Activated CD8-positive, alpha-beta memory T cell treated with anti-CD3 and anti-CD28 coated beads, Interleukin-2, amount 50 U/mL, for 4 hours (primary cell): ENCODE measurements around the gene THY1.
"Not testable (repeated sequence)": the region's sequence is repeated elsewhere in the genome, so short reads cannot be mapped to it uniquely, and the experiment has no call there.

Source experiments
- DNase-seq: peaks from one replicate; pipeline ENCODE4 v3.0.0-alpha.2; 2020

The THY1 gene

GRCh38 chr11:119422809-119423508 is at the start of gene THY1:
THY1 (minus strand) TSS chr11:119423172; CDS start chr11:119420905, 2,267 bp downstream.
- no peak for DNase-seq

GRCh38 chr11:119472186-119472855 is 49.3 kb upstream of the THY1 start:
- DNase-seq, result no peak

GRCh38 chr11:119471329-119471728 is 48.4 kb upstream of the THY1 start:
- DNase-seq, result no peak

GRCh38 chr11:119470317-119471291 is 47.6 kb upstream of the THY1 start:
- no peak for DNase-seq

- no peak for DNase-seq
Observed at GRCh38 chr11:119469506-119469905, 46.5 kb upstream of the THY1 start.

- DNase-seq, result no peak
Observed at GRCh38 chr11:119468511-119468910, 45.5 kb upstream of the THY1 start.

GRCh38 chr11:119461229-119461963 is 38.4 kb upstream of the THY1 start:
- DNase-seq, result no peak

- no peak for DNase-seq
Observed at GRCh38 chr11:119460582-119460981, 37.6 kb upstream of the THY1 start.

GRCh38 chr11:119460097-119460496 is 37.1 kb upstream of the THY1 start:
- DNase-seq, result no peak

- DNase-seq, result no peak
Observed at GRCh38 chr11:119459293-119459976, 36.5 kb upstream of the THY1 start.

GRCh38 chr11:119455708-119456107 is 32.7 kb upstream of the THY1 start:
- DNase-seq, result not testable (repeated sequence)

- DNase-seq, result not testable (repeated sequence)
Observed at GRCh38 chr11:119455241-119455640, 32.3 kb upstream of the THY1 start.

GRCh38 chr11:119453881-119454280 is 30.9 kb upstream of the THY1 start:
- no peak for DNase-seq

GRCh38 chr11:119450590-119451326 is 27.8 kb upstream of the THY1 start:
- no peak for DNase-seq

GRCh38 chr11:119449498-119449897 is 26.5 kb upstream of the THY1 start:
- no peak for DNase-seq

- DNase-seq, result no peak
Observed at GRCh38 chr11:119448380-119448779, 25.4 kb upstream of the THY1 start.

- DNase-seq, result no peak
Observed at GRCh38 chr11:119447664-119448242, 24.8 kb upstream of the THY1 start.

GRCh38 chr11:119446871-119447663 is 24.1 kb upstream of the THY1 start:
- DNase-seq, result no peak

GRCh38 chr11:119446434-119446833 is 23.5 kb upstream of the THY1 start:
- DNase-seq, result no peak

GRCh38 chr11:119445850-119446249 is 22.9 kb upstream of the THY1 start:
- DNase-seq, result no peak
